ENCODE measurements around the gene RNF113B.

DNA sequence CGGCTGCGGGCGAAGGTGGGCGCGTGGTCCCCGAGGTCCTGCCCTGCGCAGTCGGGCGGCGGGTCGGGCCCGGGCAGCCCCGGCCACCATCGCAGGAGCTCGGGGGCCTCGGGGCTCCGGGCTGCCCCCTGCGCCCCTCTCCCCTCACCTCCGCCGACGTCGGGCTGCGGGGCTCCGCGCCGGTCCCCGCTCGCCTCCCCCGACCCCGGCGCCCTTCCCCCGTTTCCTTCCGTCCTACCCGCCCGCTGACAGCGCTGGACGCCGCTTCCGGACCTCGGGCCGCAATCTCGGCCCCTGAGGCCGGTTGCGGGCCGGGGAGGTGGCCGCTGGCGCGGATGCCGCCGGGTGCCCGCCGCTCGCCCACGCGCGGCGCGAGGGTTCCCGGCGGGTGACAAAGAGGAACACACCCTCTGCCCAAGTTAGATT lies 33.5 kb downstream of the RNF113B start:
- TF ChIP-seq EP300 (IDR thresholded peaks at IDR 0.05) (no peak), POLR2AphosphoS5 (IDR thresholded peaks at IDR 0.05) (no peak)
- TF ChIP-seq, protein P1, sequence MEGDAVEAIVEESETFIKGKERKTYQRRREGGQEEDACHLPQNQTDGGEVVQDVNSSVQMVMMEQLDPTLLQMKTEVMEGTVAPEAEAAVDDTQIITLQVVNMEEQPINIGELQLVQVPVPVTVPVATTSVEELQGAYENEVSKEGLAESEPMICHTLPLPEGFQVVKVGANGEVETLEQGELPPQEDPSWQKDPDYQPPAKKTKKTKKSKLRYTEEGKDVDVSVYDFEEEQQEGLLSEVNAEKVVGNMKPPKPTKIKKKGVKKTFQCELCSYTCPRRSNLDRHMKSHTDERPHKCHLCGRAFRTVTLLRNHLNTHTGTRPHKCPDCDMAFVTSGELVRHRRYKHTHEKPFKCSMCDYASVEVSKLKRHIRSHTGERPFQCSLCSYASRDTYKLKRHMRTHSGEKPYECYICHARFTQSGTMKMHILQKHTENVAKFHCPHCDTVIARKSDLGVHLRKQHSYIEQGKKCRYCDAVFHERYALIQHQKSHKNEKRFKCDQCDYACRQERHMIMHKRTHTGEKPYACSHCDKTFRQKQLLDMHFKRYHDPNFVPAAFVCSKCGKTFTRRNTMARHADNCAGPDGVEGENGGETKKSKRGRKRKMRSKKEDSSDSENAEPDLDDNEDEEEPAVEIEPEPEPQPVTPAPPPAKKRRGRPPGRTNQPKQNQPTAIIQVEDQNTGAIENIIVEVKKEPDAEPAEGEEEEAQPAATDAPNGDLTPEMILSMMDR (IDR thresholded peaks at IDR 0.05): no peak
